CD4-positive, alpha-beta T cell treated with Interleukin-12 subunit alpha and Interleukin-12 subunit beta, for 1 hour (primary cell): Measurements from ENCODE around the gene SCCPDH.

Source experiments
- DNase-seq: peaks from one replicate; pipeline ENCODE4 v3.0.0-alpha.2; 2020

SCCPDH gene

GRCh38 chr1:246787781-246788513, 63.7 kb downstream of the SCCPDH start:
- no peak for DNase-seq

GRCh38 chr1:246788895-246789338, 64.7 kb downstream of the SCCPDH start:
- no peak for DNase-seq

- DNase-seq, result no peak
These were observed 65.5 kb downstream of the SCCPDH start for GRCh38 chr1:246789454-246790339.

- no peak for DNase-seq
These were observed 66.2 kb downstream of the SCCPDH start for GRCh38 chr1:246790364-246790763.

- DNase-seq, result no peak
These were observed 66.6 kb downstream of the SCCPDH start for GRCh38 chr1:246790833-246791232.

GRCh38 chr1:246791303-246791918, 67.2 kb downstream of the SCCPDH start:
- DNase-seq, result no peak

- no peak for DNase-seq
These were observed 68.4 kb downstream of the SCCPDH start for GRCh38 chr1:246792603-246793002.

- DNase-seq, result no peak
These were observed 69.2 kb downstream of the SCCPDH start for GRCh38 chr1:246793356-246793896.

GRCh38 chr1:246794048-246794827, 70.0 kb downstream of the SCCPDH start:
- DNase-seq, result no peak

- DNase-seq, result no peak
These were observed 70.8 kb downstream of the SCCPDH start for GRCh38 chr1:246794828-246795671.

GRCh38 chr1:246795906-246796694, 71.9 kb downstream of the SCCPDH start:
- no peak for DNase-seq

- DNase-seq, result no peak
These were observed 72.9 kb downstream of the SCCPDH start for GRCh38 chr1:246797157-246797556.

GRCh38 chr1:246797597-246797996, 73.4 kb downstream of the SCCPDH start:
- no peak for DNase-seq

GRCh38 chr1:246798107-246798506, 73.9 kb downstream of the SCCPDH start:
- DNase-seq, result no peak

GRCh38 chr1:246798606-246799496, 74.6 kb downstream of the SCCPDH start:
- no peak for DNase-seq

- no peak for DNase-seq
These were observed 76.1 kb downstream of the SCCPDH start for GRCh38 chr1:246800356-246800755.

GRCh38 chr1:246800756-246801155, 76.5 kb downstream of the SCCPDH start:
- no peak for DNase-seq

GRCh38 chr1:246801241-246802020, 77.2 kb downstream of the SCCPDH start:
- no peak for DNase-seq

GRCh38 chr1:246803373-246803772, 79.2 kb downstream of the SCCPDH start:
- DNase-seq, result no peak
